ENCODE measurements around the gene GNAT3. TPM values are rescaled to one million over a fixed set of nuclear protein-coding genes. Genes with fewer than 3 reads are reported as not detected.

Gene GNAT3
- total RNA-seq, 1 donor from 2014 or later = not detected

GRCh38 chr7:80517282-80517747 is 5.5 kb upstream of the GNAT3 start:
- FAIRE-seq = no peak
- no peak overlapping the region for H3K27ac Mint-ChIP-seq (ENCODE audit: unreplicated experiment)
- no peaks in the 10 kb centered on the region for H3K36me3 Mint-ChIP-seq (ENCODE audit: low read depth, unreplicated experiment)

GRCh38 chr7:80515298-80515697 is 3.4 kb upstream of the GNAT3 start:
- Histone ChIP-seq H4K20me1 (ENCODE audit: insufficient read depth, low read length) (no peaks in the 10 kb centered on the region), H3K9me3 (ENCODE audit: insufficient read depth, low read depth, low read length) (no peaks in the 10 kb centered on the region), H3K36me3 (ENCODE audit: insufficient read depth, low read length) (no peaks in the 10 kb centered on the region), H3K9ac (ENCODE audit: low read length) (no peak overlapping the region), H3K4me1 (ENCODE audit: insufficient read depth, low read length) (no peaks in the 10 kb centered on the region), H2AFZ (ENCODE audit: low read depth, low read length) (no peak overlapping the region), H3K27ac (ENCODE audit: low read depth, low read length) (no peak overlapping the region), H3K4me3 (ENCODE audit: insufficient read depth, low read depth, low read length) (no peak overlapping the region), H3K79me2 (ENCODE audit: insufficient read depth, low read length) (no peaks in the 10 kb centered on the region), H3K27me3 (ENCODE audit: insufficient read depth, low read length) (no peaks in the 10 kb centered on the region), H3K4me2 (ENCODE audit: low read length) (no peak overlapping the region)
- no peaks in the 10 kb centered on the region for H3K36me3 Mint-ChIP-seq (ENCODE audit: low read depth, unreplicated experiment)
- H3K27me3 Mint-ChIP-seq (ENCODE audit: low read depth, unreplicated experiment) = no peaks in the 10 kb centered on the region
- DNase-seq (ENCODE audit: low read depth) (no peak), FAIRE-seq (no peak)
- TF ChIP-seq EZH2 (IDR thresholded peaks at IDR 0.05; ENCODE audit: insufficient read depth, low read length) (no peak), CTCF (IDR thresholded peaks at IDR 0.05; ENCODE audit: insufficient read depth, low read depth, low read length) (no peak)
- H3K4me1 Mint-ChIP-seq (ENCODE audit: low read depth, unreplicated experiment) = peaks cover 2% of the 10 kb centered on the region
- H3K9me3 Mint-ChIP-seq (ENCODE audit: unreplicated experiment) = no peaks in the 10 kb centered on the region
- no peak overlapping the region for H3K27ac Mint-ChIP-seq (ENCODE audit: unreplicated experiment)
- H3K4me3 Mint-ChIP-seq (ENCODE audit: unreplicated experiment) = no peak overlapping the region

More at GRCh38 chr7:80517282-80517747, 5.5 kb upstream of the GNAT3 start:
- Histone ChIP-seq H3K9ac (ENCODE audit: low read length) (no peak overlapping the region), H2AFZ (ENCODE audit: low read depth, low read length) (no peak overlapping the region), H3K9me3 (ENCODE audit: insufficient read depth, low read depth, low read length) (no peaks in the 10 kb centered on the region), H3K27me3 (ENCODE audit: insufficient read depth, low read length) (no peaks in the 10 kb centered on the region), H3K4me1 (ENCODE audit: insufficient read depth, low read length) (no peaks in the 10 kb centered on the region), H3K4me2 (ENCODE audit: low read length) (no peak overlapping the region), H3K79me2 (ENCODE audit: insufficient read depth, low read length) (no peaks in the 10 kb centered on the region), H3K27ac (ENCODE audit: low read depth, low read length) (no peak overlapping the region), H3K4me3 (ENCODE audit: insufficient read depth, low read depth, low read length) (no peak overlapping the region), H3K36me3 (ENCODE audit: insufficient read depth, low read length) (no peaks in the 10 kb centered on the region), H4K20me1 (ENCODE audit: insufficient read depth, low read length) (no peaks in the 10 kb centered on the region)
- no peak for TF ChIP-seq EZH2 (IDR thresholded peaks at IDR 0.05; ENCODE audit: insufficient read depth, low read length)
- TF ChIP-seq CTCF (IDR thresholded peaks at IDR 0.05; ENCODE audit: insufficient read depth, low read depth, low read length) = no peak
- Mint-ChIP-seq H3K27me3 (ENCODE audit: low read depth, unreplicated experiment) (no peaks in the 10 kb centered on the region), H3K9me3 (ENCODE audit: unreplicated experiment) (no peaks in the 10 kb centered on the region), H3K4me3 (ENCODE audit: unreplicated experiment) (no peak overlapping the region), H3K4me1 (ENCODE audit: low read depth, unreplicated experiment) (peaks cover 2% of the 10 kb centered on the region)
- DNase-seq (ENCODE audit: low read depth) = no peak

DNA sequence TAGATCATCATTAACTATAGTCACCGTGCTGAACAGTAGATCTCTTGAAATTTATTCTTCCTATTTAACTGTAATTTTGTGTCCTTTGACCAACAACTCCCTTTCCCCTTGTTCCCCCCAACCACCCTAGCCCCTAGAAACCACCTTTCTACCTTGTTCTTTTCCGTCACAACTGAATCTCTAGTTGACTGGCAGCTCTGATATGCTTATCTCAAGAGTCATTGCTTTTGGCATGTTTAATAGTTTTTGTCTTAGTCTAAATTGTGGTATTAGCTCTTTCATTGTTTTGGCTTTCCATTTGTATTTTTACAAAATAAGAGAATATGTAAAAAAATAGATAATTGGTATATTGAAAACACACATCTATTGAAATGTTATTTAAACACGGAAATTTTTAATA is 1.8 kb downstream of the GNAT3 start:
- Mint-ChIP-seq H3K27ac (ENCODE audit: unreplicated experiment) (no peak overlapping the region), H3K27me3 (ENCODE audit: low read depth, unreplicated experiment) (no peaks in the 10 kb centered on the region), H3K4me1 (ENCODE audit: low read depth, unreplicated experiment) (no peaks in the 10 kb centered on the region), H3K9me3 (ENCODE audit: unreplicated experiment) (no peaks in the 10 kb centered on the region), H3K4me3 (ENCODE audit: unreplicated experiment) (no peak overlapping the region), H3K36me3 (ENCODE audit: low read depth, unreplicated experiment) (no peaks in the 10 kb centered on the region)
- TF ChIP-seq EZH2 (IDR thresholded peaks at IDR 0.05; ENCODE audit: insufficient read depth, low read length) = no peak
- no peak for TF ChIP-seq CTCF (IDR thresholded peaks at IDR 0.05; ENCODE audit: insufficient read depth, low read depth, low read length)
- no peak overlapping the region for H2AFZ ChIP-seq (ENCODE audit: low read depth, low read length)
- no peak for DNase-seq (ENCODE audit: low read depth)
- no peaks in the 10 kb centered on the region for H3K9me3 ChIP-seq (ENCODE audit: insufficient read depth, low read depth, low read length)
- no peaks in the 10 kb centered on the region for H3K27me3 ChIP-seq (ENCODE audit: insufficient read depth, low read length)
- peak; percentile 23 for FAIRE-seq
- no peak overlapping the region for H3K4me3 ChIP-seq (ENCODE audit: insufficient read depth, low read depth, low read length)
- no peak overlapping the region for H3K4me2 ChIP-seq (ENCODE audit: low read length)
- H3K36me3 ChIP-seq (ENCODE audit: insufficient read depth, low read length) = no peaks in the 10 kb centered on the region
- H3K9ac ChIP-seq (ENCODE audit: low read length) = no peak overlapping the region
- no peaks in the 10 kb centered on the region for H3K79me2 ChIP-seq (ENCODE audit: insufficient read depth, low read length)
- no peaks in the 10 kb centered on the region for H4K20me1 ChIP-seq (ENCODE audit: insufficient read depth, low read length)
- H3K4me1 ChIP-seq (ENCODE audit: insufficient read depth, low read length) = no peaks in the 10 kb centered on the region
- no peak overlapping the region for H3K27ac ChIP-seq (ENCODE audit: low read depth, low read length)

Data from astrocyte (in vitro differentiated cells and primary cell).